Thoracic aorta (tissue), 2 donors: ENCODE data around the gene KDM7A. TPM values are rescaled to one million over a fixed set of nuclear protein-coding genes. Genes with fewer than 3 reads are reported as not detected.

ENCODE experiments used
- ATAC-seq: fragments of 150-250 bp; one replicate; pipeline ENCODE4 v1.8.0; 2017; ENCODE audit warnings: low read depth; ENCODE audit not compliant: insufficient number of reproducible peaks, low FRiP score
- DNase-seq: peaks from one replicate; pipeline ENCODE4 v3.0.0-alpha.2; 2020; ENCODE audit warnings: low spot score
- H3K27ac ChIP-seq, 2 donors: fragments of 200-600 bp; sonication (generic); 1 replicate in 1 of 2; 2 replicates in 1 of 2; pipeline ENCODE4 v1.5.1; 2016; ENCODE audit warnings: mild to moderate bottlenecking in 2 of 2, moderate library complexity in 2 of 2
- H3K27me3 ChIP-seq: fragments of 200-600 bp; sonication (generic); replicated peaks from 2 replicates; pipeline ENCODE4 v1.6.0; 2016; ENCODE audit warnings: mild to moderate bottlenecking; ENCODE audit not compliant: insufficient read depth
- H3K36me3 ChIP-seq: fragments of 200-600 bp; sonication (generic); one replicate; pipeline ENCODE4 v1.5.1; 2016
- H3K4me1 ChIP-seq, 2 donors: fragments of 200-600 bp; sonication (generic); 1 replicate in 1 of 2; 2 replicates in 1 of 2; pipeline versions ENCODE4 v1.5.1 to v1.6.0; 2016; ENCODE audit warnings: low read depth in 2 of 2, mild to moderate bottlenecking in 1 of 2; ENCODE audit not compliant: control insufficient read depth in 1 of 2
- H3K4me3 ChIP-seq: fragments of 200-600 bp; sonication (generic); 2 replicates; pipeline ENCODE4 v1.5.1; 2016; ENCODE audit warnings: mild to moderate bottlenecking
- H3K9me3 ChIP-seq: fragments of 200-600 bp; sonication (generic); 2 replicates; pipeline ENCODE4 v1.5.1; 2016
- CTCF ChIP-seq: fragments of 200-600 bp; sonication (generic); IDR thresholded peaks from one replicate; pipeline ENCODE4 v1.5.1; 2019; ENCODE audit warnings: antibody characterized with exemption
- total RNA-seq, 2 donors: library from RNA; depleted of rRNA; stranded (reverse); fragments of >200 nt; gene quantifications; one replicate each; pipeline versions ENCODE4 v1.1.0 to v1.2.3, GENCODE V29; 2016

KDM7A gene
- total RNA-seq, 2 donors from 2014 or later: 27.9 to 42.7 TPM

GRCh38 chr7:140057143-140057535 is 119.6 kb downstream of the KDM7A start:
- Histone ChIP-seq H3K4me1 (peaks cover 23 to 40% of the 10 kb centered on the region in 2 donors), H3K27ac (no peak overlapping the region), H3K36me3 (no peaks in the 10 kb centered on the region), H3K27me3 (no peaks in the 10 kb centered on the region), H3K4me3 (no peak overlapping the region), H3K9me3 (no peaks in the 10 kb centered on the region)
- ATAC-seq (no peak), DNase-seq (no peak)
- TF ChIP-seq CTCF: no peak

GRCh38 chr7:140056431-140057142 is 120.2 kb downstream of the KDM7A start:
- H3K4me3 ChIP-seq: no peak overlapping the region
- no peaks in the 10 kb centered on the region for H3K27me3 ChIP-seq
- TF ChIP-seq CTCF: no peak
- H3K9me3 ChIP-seq: no peaks in the 10 kb centered on the region
- peaks cover 23 to 36% of the 10 kb centered on the region in 2 donors for H3K4me1 ChIP-seq
- DNase-seq (no peak), ATAC-seq (no peak)
- H3K27ac ChIP-seq: no peak overlapping the region
- H3K36me3 ChIP-seq: no peaks in the 10 kb centered on the region

GRCh38 chr7:140055833-140056232 is 121.0 kb downstream of the KDM7A start:
- H3K36me3 ChIP-seq: no peaks in the 10 kb centered on the region
- H3K4me1 ChIP-seq: peaks cover 23 to 31% of the 10 kb centered on the region in 2 donors
- no peak overlapping the region for H3K27ac ChIP-seq
- H3K4me3 ChIP-seq: no peak overlapping the region
- no peak for DNase-seq
- no peaks in the 10 kb centered on the region for H3K27me3 ChIP-seq
- H3K9me3 ChIP-seq: no peaks in the 10 kb centered on the region
- ATAC-seq: no peak
- no peak for TF ChIP-seq CTCF

GRCh38 chr7:140054751-140055150 is 122.0 kb downstream of the KDM7A start:
- no peak for TF ChIP-seq CTCF
- ATAC-seq: no peak
- no peak overlapping the region for H3K27ac ChIP-seq

GRCh38 chr7:140053812-140054539 is 122.8 kb downstream of the KDM7A start:
- no peak for TF ChIP-seq CTCF
- H3K27me3 ChIP-seq: no peaks in the 10 kb centered on the region
- no peak for DNase-seq

More at GRCh38 chr7:140054751-140055150, 122.0 kb downstream of the KDM7A start:
- Histone ChIP-seq H3K4me1 (peaks cover 17 to 25% of the 10 kb centered on the region in 2 donors), H3K27me3 (no peaks in the 10 kb centered on the region), H3K4me3 (no peak overlapping the region), H3K9me3 (no peaks in the 10 kb centered on the region), H3K36me3 (no peaks in the 10 kb centered on the region)
- DNase-seq: no peak

More at GRCh38 chr7:140053812-140054539, 122.8 kb downstream of the KDM7A start:
- Histone ChIP-seq H3K4me1 (peaks cover 9 to 24% of the 10 kb centered on the region in 2 donors), H3K4me3 (no peak overlapping the region), H3K27ac (no peak overlapping the region), H3K36me3 (no peaks in the 10 kb centered on the region), H3K9me3 (no peaks in the 10 kb centered on the region)
- no peak for ATAC-seq
